NB4 (cell line): ENCODE data around the gene RNF141.

Source experiments
- DNase-seq: peaks from one replicate; pipeline ENCODE4 v3.0.0; 2010; ENCODE audit warnings: low read depth
- H3K4me3 ChIP-seq: one replicate; pipeline ENCODE4 v1.5.1; 2011; ENCODE audit warnings: mild to moderate bottlenecking, low read depth, low read length, moderate library complexity
- CTCF ChIP-seq: IDR thresholded peaks from one replicate; pipeline ENCODE4 v1.5.1; 2012; ENCODE audit warnings: low read depth, low read length
- MAX ChIP-seq: IDR thresholded peaks from 2 replicates; pipeline ENCODE4 v1.6.1; 2011; ENCODE audit warnings: low read depth, low read length
- MYC ChIP-seq: IDR thresholded peaks from 2 replicates; pipeline ENCODE4 v1.6.1; 2011; ENCODE audit warnings: low read depth, low read length
- POLR2A ChIP-seq: IDR thresholded peaks from 2 replicates; pipeline ENCODE4 v1.6.1; 2011; ENCODE audit warnings: mild to moderate bottlenecking; ENCODE audit not compliant: insufficient read length; ENCODE audit errors: extremely low read depth

The RNF141 gene

DNA sequence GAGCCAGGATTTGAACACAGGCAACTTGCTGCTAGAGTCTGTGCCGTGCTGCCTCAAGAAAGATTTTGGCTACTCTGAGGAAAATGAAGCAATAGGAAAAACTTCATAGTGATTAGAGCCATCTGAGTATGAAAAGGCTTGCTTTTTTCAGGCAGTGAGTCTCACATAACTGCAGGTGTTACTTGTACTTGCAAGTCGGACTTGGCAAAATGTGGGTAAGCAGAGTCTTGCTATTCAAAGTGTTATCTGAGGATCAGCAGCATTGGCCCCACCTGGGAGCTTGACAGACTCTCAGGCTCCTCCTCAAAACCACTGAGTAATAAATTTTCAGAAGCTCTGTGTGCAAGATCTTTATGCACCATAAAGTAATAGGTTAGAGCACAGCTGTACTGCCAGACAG, 18.1 kb downstream of the RNF141 start:
- no peak for TF ChIP-seq MAX
- TF ChIP-seq MYC, result no peak
- no peak for TF ChIP-seq CTCF
- TF ChIP-seq POLR2A, result no peak
- no peak overlapping the region for H3K4me3 ChIP-seq
- no peak for DNase-seq

GRCh38 chr11:10522276-10522675, 18.7 kb downstream of the RNF141 start:
- TF ChIP-seq MYC (no peak), POLR2A (no peak), MAX (no peak), CTCF (no peak)
- no peak overlapping the region for H3K4me3 ChIP-seq
- no peak for DNase-seq

DNA sequence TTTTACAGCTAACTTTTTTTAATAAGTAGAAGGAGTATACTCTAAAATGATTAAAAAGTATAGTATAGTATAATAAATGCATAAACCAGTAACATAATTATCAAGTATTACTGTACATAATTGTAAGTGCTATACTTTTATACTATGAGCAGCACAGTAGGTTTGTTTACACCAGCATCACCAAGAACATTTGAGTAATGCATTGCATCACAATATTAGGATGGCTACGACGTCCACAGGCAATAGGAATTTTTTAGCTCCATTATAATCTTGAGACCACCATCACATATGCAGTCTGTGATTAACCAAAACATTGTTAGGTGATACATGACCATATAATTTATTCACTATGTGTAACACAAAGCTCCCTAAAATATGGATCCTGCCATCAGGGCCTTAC, 20.4 kb downstream of the RNF141 start:
- DNase-seq, result no peak
- no peak for TF ChIP-seq MYC
- no peak for TF ChIP-seq MAX
- no peak for TF ChIP-seq CTCF
- no peak for TF ChIP-seq POLR2A
- H3K4me3 ChIP-seq, result no peak overlapping the region

GRCh38 chr11:10519630-10520029, 21.4 kb downstream of the RNF141 start:
- TF ChIP-seq CTCF (no peak), POLR2A (no peak), MYC (no peak), MAX (no peak)
- no peak for DNase-seq

DNA sequence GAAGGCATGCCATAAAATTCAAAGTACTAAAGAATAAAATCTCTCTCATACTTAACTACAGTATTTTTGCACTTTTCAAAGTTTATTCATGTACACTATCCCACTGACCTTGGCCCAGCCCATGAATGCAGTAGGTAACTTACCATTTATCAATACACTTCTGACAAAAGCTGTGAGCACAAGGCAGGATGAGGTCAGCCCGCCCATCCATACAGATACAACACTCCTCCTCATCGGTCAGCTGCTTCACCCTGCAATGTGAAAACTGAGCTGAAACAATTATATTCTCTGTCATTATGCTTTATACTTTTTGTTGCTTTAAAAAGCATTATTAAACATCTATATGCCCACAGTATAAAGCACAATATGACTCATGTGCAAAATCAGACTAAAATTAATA, 22.1 kb downstream of the RNF141 start:
- no peak for DNase-seq
- TF ChIP-seq POLR2A (no peak), MYC (no peak), MAX (no peak), CTCF (no peak)
- no peak overlapping the region for H3K4me3 ChIP-seq

More at GRCh38 chr11:10519630-10520029, 21.4 kb downstream of the RNF141 start:
- H3K4me3 ChIP-seq, result no peak overlapping the region

GRCh38 chr11:10518123-10518522, 22.9 kb downstream of the RNF141 start:
- H3K4me3 ChIP-seq, result no peak overlapping the region
- TF ChIP-seq MAX (no peak), MYC (no peak), POLR2A (no peak), CTCF (no peak)
- no peak for DNase-seq
